GM19238 (cell line): ENCODE measurements around the gene DMD.

Source experiments
- DNase-seq: peaks from one replicate; pipeline ENCODE4 v3.0.0; 2011; ENCODE audit warnings: low spot score; ENCODE audit not compliant: insufficient read length

DMD gene

GRCh38 chrX:31376408-31377022, 1834.8 kb downstream of the DMD start:
- DNase-seq: no peak

DNA sequence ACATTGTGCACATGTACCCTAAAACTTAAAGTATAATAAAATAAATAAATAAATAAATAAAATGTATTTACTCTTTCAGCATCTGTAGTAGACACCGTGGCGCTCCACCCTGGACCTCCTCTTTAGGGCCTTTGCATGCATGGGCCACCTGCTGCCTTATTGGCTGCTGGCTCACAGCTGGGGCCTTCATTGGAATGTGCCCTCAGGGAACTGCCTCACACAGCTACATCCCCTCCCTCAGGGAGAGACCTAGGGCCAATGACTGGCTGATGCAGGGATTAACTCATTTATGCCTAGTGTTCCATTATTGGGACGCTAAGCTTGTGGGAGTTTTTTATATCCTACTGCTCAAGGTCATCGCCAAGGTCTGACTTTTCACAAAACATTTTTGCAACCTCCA, 1836.6 kb downstream of the DMD start:
- DNase-seq: no peak

- no peak for DNase-seq
These were observed 1839.4 kb downstream of the DMD start for GRCh38 chrX:31371956-31372355.

DNA sequence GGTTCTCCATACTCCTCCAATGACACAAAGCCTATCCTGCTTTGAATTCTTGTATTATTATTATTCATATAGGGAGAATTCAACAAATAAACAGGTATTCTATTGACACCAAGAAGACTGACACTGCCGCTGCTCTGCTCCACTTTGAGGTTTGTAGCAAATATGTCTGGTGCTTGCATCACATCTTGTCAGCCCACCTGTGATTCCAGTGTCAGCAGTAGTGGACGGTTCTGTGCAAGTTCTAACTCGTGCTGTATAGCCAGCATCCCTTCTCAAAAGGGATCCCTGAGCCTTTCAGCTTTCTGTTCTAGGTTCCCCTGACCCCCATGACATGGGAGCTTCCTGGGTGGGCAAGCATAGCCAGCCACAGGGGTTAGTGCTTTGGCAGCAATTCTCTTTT, 1843.5 kb downstream of the DMD start:
- no peak for DNase-seq

DNA sequence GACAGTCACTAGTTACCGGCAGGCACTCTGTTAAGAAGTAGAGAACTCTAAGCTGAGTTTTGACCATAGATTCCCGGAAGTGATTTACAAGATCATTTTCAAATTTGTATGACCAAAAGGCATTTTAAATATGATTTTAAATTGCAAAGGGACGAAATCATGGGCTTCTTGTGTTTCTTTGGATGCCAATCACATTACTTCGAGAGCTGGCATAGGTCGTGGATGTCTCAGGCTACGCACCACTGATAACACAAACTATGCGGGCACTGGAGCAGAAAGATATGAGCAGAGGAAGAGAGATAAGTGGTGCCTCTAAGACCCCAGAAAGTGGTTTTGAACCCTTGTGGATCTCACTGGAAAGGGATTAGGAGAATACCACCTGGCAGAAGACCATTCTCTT, 1845.3 kb downstream of the DMD start:
- no peak for DNase-seq

DNA sequence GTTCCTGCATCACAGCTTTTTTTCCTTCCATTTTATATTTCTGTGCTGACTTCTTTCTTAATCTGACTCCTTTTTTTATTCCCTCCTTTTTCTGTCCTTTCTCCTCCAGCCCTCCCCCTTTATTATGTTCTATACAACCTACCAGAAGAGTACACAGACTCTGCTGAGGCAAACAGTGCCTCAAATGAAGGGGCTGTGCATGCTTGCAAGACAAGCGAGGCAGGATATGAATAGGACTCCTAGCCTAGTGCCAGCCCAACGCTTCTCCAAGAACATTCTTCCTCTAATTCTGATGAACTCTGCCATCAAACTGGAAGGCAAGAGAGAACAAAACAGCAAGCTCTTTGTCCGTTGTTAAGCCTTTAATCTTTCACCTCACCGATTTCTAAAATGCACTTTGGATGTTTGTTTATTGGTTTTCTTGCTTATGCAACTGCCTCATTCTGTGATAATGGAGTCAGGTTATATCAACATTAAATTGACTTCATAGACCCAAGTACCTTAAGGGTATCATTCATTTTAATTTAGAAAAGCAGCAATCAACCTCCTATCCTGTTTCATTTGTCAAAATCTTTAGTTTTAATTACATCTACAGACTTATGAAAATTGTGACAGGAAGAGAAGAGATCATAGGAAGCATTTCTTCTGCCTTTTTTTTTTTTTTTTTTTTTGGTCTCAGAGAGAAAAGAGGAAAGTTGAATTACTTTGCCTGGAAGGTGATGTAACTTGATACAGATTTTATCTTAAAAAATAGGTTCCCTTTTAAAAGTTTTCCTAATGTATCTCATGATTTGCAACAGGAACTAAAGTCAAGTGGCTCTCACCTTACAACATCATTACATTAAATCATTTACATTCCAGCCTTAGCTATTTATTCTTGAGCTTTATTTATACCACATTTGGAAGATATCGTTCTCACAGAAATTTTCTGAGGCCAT, 1854.8 kb downstream of the DMD start:
- DNase-seq: no peak

- no peak for DNase-seq
These were observed 1856.0 kb downstream of the DMD start for GRCh38 chrX:31355206-31355955.

DNA sequence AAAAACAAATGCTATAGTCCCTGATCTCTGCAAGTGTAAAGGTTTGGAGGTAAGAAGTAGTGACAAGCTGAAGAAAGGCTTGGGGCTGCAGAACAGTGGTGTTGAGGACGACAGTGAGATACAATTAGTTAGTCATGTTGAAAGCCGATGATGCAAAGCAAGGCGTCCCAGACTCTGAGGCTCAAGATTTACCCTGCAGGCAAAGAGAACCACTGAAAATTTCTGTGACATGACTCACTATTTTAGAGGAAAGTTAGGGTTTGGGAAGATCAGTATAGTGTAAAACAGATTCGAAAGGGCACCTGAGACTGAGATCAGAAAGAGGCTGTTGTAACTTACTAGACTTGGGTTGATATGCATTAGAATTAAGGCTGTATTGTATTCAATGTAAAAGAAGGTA, 1858.3 kb downstream of the DMD start:
- no peak for DNase-seq

- DNase-seq: no peak
These were observed 1860.6 kb downstream of the DMD start for GRCh38 chrX:31350808-31351074.

DNA sequence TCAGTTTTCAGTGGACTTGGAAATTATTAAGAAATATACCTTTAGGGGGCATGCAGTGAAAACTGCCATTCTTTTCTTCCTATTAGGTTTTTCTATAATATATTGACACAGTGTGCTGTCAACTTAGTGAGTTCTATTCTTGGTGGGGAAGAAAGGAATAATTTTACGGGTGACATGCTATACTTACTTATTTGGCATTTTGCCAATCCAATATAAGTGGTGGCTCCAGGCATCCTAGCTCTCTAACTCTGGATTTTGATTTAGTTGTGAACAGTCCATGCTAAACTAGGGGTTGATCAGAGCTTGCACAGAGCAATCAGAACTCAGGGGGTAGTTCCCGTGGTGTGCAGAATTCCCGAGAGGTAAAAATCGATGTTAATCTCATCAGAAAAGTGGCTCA, 1861.8 kb downstream of the DMD start:
- DNase-seq: no peak

DNA sequence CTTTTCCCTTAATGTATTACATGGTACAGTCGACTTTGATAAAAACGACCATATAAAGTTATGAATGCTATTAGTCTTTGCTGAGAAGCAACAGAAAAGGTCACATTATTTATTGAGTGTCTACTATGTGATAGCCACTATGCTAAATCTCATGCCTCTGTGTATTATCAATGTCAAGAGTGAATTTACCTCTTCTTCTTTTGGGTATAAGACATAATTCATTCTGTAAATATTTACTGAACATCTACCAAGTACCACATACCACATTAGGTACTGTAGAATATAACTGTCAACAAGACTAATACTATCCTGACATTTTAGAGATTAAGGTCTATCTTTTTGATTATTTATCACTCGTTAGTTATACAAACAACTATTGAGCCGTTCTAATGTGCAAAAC, 1870.8 kb downstream of the DMD start:
- DNase-seq: no peak

DNA sequence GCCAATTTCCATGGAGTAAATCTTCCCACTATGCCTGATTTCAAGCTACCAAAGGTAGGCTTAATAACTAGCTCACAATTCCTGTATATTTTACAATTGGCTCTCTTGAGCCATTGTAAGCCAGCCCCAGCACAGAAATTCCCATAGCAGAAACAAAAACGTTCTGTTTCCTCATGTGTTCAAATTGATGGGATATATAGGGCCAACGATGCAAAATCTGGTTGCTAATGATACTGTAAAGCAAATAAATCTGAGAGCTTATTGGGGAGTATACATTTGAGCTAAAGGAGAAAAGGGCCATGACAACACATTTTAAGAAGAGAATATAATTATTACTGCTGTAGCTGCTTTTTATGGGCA, 1872.4 kb downstream of the DMD start:
- DNase-seq: no peak

DNA sequence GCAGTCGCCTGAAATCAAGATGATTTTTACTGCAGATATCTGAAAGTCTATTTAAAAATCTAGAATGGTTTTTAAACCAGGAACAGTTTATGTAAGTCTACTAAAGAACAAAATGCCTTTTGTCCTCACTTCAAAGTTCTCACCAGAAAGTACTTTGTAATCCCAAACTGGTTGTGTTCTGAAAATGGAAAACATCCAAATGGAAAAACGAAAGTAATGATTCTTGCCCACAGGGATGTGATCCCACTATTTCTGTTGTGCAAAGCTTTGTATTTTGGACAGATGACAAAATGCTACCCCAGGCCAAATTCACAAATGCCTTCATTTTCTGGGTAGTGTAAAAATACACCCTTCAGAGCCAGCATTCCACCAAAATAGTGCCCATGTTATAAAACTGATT, 1874.0 kb downstream of the DMD start:
- no peak for DNase-seq

- no peak for DNase-seq
These were observed 1874.9 kb downstream of the DMD start for GRCh38 chrX:31336419-31336818.

DNA sequence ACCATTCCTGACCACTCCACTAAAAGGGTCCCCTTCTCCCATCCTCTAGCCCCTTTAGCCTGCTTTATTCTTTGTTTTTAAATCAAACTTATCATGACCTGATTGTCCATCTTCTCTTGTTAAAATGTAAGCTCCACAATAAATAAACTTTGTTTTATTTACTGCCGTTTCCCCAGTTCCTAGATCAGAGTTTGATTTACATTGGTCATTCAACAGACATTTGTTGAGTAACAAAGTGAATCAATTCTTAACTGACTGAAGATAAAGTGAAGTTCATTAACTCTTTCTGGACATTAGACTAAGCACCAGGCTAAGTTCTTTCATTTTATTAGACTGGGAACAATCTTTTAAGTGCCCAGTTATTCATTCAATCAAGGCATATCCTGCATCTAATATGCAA, 1876.4 kb downstream of the DMD start:
- no peak for DNase-seq

- DNase-seq: no peak
These were observed 1878.1 kb downstream of the DMD start for GRCh38 chrX:31333165-31333831.

DNA sequence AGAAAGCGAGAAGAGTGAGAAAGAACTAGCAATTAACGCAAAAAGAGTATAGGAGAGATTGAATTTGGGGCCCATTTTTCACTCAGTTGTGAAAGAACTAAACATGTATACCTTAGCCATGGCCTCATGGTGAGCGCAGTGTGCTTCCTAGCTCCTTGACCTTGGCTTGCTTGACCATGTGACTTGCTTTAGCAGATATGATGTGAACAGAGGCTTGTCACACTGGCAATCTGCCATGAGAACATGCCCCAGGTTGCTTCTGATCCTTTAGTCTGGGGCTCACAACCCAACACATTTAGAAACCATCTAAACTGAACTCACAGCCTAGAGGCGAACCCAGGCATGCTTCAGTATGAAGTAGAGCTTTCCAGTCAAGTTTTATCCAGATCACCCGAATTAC, 1879.4 kb downstream of the DMD start:
- DNase-seq: no peak

DNA sequence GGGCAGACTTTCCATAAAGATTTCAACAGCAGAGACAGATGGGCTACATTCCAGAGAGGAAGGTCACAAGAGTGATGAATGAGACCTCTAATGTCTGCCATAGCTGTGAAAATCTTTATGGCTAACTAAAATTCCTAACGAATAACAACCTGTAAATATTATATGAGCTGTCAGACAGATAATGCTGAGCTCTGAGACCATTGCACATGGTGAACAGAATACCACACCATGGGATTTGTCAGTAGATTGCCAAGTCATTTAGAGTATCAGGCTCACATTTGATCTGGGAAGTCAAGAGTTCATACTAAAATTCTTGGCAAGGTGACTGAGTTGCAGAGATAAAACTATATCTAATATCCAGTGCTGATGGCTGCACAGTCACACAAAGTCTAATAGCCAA, 1880.3 kb downstream of the DMD start:
- no peak for DNase-seq

DNA sequence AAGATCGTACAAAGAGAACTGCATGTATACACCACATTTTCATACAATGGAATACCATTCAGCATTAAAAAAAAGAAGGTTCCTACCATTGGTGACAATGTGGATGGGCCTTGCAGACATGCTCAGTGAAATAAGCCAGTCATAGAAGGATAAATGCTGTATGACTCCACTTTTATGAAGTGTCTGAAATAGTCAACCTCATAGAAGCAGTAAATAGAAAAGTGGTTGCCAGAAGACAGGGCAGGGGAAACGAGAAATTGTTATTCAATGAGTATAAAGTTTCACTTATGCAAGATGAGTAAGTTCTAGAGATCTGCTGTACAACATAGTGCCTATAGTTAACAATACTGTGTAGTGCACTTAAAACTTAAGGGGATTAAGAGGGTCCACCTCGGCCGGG, 1882.1 kb downstream of the DMD start:
- DNase-seq: no peak

GRCh38 chrX:31323658-31324057, 1887.7 kb downstream of the DMD start:
- no peak for DNase-seq

- no peak for DNase-seq
These were observed 1890.6 kb downstream of the DMD start for GRCh38 chrX:31320740-31321139.

GRCh38 chrX:31319586-31319985, 1891.8 kb downstream of the DMD start:
- DNase-seq: no peak
